ENCODE data around the gene XCR1. TPM values are rescaled to one million over a fixed set of nuclear protein-coding genes. Genes with fewer than 3 reads are reported as not detected.

The XCR1 gene
- total and polyA plus RNA-seq, 2 donors: 4.2 to 5.7 TPM

GRCh38 chr3:45967724-45968123 is 59.6 kb downstream of the XCR1 start:
- H3K9me3 ChIP-seq (ENCODE audit: control insufficient read depth in 2 of 2, insufficient read depth in 1 of 2, low read length in 1 of 2): no peaks in the 10 kb centered on the region
- peaks cover 8 to 36% of the 10 kb centered on the region in 2 donors for H3K4me1 ChIP-seq (ENCODE audit: control insufficient read depth in 2 of 2, insufficient read depth in 2 of 2, low read length in 2 of 2)
- no peaks in the 10 kb centered on the region for H3K27me3 ChIP-seq (ENCODE audit: control insufficient read depth in 2 of 2, insufficient read depth in 1 of 2, low read length in 1 of 2)
- H3K36me3 ChIP-seq (ENCODE audit: control insufficient read depth in 2 of 2, insufficient read depth in 2 of 2, low read length in 1 of 2): peaks cover 76 to 96% of the 10 kb centered on the region in 2 donors
- no peak overlapping the region for H3K27ac ChIP-seq (ENCODE audit: low read depth in 1 of 2, low read length in 1 of 2)
- no peak overlapping the region for H3K4me3 ChIP-seq (ENCODE audit: low read length in 2 of 2)
- 91% methylated on average over 8 of the region's 8 CpGs for WGBS
- no peak for DNase-seq (ENCODE audit: low read depth in 6 of 9, low spot score in 9 of 9)

Other genes with a start within 250 kb of the XCR1 start
- gene SLC6A20, start 230.9 kb downstream of the XCR1 start, total RNA-seq: 0.42 TPM
- gene SLC6A20, start 230.9 kb downstream of the XCR1 start, polyA plus RNA-seq: 2.4 TPM
- 191 TPM for gene LZTFL1, start 185.4 kb downstream of the XCR1 start, total RNA-seq
- gene LZTFL1, start 185.4 kb downstream of the XCR1 start, polyA plus RNA-seq: 42.8 TPM
- gene CCR9, start 140.9 kb downstream of the XCR1 start, total RNA-seq: 214 TPM
- gene CCR9, start 140.9 kb downstream of the XCR1 start, polyA plus RNA-seq: 133 TPM
- 10.4 TPM for gene CXCR6, start 84.0 kb downstream of the XCR1 start, total RNA-seq
- gene CXCR6, start 84.0 kb downstream of the XCR1 start, polyA plus RNA-seq: 8.5 TPM
- gene FYCO1, start 31.7 kb downstream of the XCR1 start, total RNA-seq: 7.8 TPM
- 8.1 TPM for gene FYCO1, start 31.7 kb downstream of the XCR1 start, polyA plus RNA-seq
- 7.0 TPM for gene CCR1, start 180.8 kb upstream of the XCR1 start, total RNA-seq
- gene CCR1, start 180.8 kb upstream of the XCR1 start, polyA plus RNA-seq: 14.5 TPM
- 0.33 TPM for gene CCR3, start 215.0 kb upstream of the XCR1 start, total RNA-seq
- gene CCR3, start 215.0 kb upstream of the XCR1 start, polyA plus RNA-seq: 0.27 TPM